ENCODE measurements around the gene IL11.

DNA sequence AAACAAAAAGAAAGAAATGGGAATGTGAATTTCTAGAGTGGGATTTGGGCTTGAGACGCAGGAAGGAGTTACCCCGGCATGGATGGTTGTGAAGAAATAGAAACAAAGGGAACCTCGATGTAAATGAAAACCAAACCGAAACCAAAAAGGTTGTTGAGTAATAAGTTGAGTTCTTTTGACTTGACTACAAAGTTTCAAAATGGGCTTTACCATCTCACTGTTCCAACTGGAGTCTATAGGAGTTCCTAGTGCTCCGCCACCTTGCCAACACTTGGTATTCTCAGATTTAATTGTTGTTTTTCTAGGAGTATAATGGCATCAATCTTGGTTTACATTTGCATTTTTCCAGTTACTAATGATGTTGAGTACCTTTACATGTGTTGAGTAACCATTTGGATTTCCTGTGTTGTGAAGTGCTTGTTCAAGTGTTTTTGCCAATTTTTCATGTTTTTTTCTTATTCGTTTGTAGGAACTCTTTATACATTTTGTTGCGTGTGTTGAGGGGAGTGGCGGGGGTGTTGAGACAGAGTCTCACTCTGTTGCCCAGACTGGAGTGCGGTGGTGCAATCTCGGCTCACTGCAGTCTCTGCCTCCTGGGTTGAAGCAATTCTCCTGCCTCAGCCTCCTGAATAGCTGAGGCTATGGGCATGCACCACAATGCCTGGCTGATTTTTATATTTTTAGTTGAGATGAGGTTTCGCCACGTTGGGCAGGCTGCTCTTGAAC lies 28.1 kb upstream of the IL11 start:
- TF ChIP-seq, protein P1, sequence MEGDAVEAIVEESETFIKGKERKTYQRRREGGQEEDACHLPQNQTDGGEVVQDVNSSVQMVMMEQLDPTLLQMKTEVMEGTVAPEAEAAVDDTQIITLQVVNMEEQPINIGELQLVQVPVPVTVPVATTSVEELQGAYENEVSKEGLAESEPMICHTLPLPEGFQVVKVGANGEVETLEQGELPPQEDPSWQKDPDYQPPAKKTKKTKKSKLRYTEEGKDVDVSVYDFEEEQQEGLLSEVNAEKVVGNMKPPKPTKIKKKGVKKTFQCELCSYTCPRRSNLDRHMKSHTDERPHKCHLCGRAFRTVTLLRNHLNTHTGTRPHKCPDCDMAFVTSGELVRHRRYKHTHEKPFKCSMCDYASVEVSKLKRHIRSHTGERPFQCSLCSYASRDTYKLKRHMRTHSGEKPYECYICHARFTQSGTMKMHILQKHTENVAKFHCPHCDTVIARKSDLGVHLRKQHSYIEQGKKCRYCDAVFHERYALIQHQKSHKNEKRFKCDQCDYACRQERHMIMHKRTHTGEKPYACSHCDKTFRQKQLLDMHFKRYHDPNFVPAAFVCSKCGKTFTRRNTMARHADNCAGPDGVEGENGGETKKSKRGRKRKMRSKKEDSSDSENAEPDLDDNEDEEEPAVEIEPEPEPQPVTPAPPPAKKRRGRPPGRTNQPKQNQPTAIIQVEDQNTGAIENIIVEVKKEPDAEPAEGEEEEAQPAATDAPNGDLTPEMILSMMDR (IDR thresholded peaks at IDR 0.05), result no peak
- TF ChIP-seq POLR2A (IDR thresholded peaks at IDR 0.05), result no peak

Measured in Peyer's patch (tissue), 4 donors.